Subcutaneous adipose tissue (tissue), 4 donors: ENCODE results near the gene OR52N5. TPM values are rescaled to one million over a fixed set of nuclear protein-coding genes. Genes with fewer than 3 reads are reported as not detected.

Source experiments
- CTCF ChIP-seq: fragments of 450-650 bp; IDR thresholded peaks from one replicate; pipeline ENCODE4 v1.5.1; 2016; ENCODE audit warnings: low read depth, mild to moderate bottlenecking, control low read depth, antibody characterized with exemption, moderate library complexity
- total RNA-seq, 4 donors: library from RNA; depleted of rRNA; stranded (reverse); fragments of >200 nt; gene quantifications; one replicate each; pipeline ENCODE4 v1.1.0, GENCODE V29; 2016

Gene OR52N5
- total RNA-seq, 4 donors from 2014 or later = 0.33 to 0.44 TPM; not detected in 2

DNA sequence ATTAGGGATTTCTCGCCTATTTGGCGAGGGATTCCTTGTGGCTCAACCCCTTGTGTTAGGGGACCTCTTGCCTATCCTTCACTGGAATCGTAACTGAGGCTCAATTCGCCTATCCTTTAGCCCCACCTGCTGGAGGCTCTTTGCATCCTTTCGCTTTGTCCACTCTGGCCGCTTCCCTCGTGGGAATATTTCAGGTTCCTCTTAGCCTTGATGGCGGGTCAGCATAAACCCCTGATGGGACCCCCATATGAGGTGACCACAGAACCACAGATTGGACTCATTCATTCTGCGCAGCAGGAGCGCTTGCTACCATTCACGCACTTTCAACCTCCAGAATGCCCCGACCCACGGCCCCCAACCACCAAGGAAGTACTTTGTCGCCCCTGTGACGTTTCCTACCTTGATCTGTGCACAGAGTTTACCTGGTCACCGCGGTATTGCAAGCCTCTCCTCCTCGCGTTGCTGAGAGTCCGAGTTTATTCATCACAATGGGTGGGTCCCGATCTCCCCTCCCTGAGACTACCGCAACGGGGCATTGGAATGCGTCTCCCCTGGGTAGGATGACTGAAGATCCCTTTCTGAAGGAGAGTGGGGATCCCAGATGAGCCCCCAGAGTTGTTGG, 25.5 kb upstream of the OR52N5 start, which contains the start of gene OR52N2:
TSS of gene OR52N2 (plus strand) at position 425 of the 622 bp plus-strand sequence. CDS start 11,412 bp downstream, outside the sequence.
- TF ChIP-seq CTCF = no peak

DNA sequence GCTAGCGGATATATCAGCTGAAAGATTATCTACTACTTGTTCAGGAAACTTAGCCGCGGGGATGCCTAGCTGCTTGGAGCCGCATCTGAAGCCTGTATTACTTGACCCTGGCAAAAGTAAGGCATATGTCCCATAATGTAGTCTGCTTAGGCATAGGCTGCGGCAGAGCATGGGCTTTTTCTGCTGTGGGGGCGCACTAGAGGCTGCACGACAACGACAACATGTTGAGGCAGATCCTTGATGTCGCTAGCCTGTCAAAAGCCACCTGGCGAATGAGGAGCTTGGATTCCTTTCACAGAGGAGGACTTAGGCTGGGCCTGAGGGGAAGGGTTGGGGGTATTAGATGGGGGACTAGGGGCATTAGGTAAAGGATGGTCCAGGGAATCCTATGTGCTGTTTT, 24.4 kb upstream of the OR52N5 start:
- no peak for TF ChIP-seq CTCF

DNA sequence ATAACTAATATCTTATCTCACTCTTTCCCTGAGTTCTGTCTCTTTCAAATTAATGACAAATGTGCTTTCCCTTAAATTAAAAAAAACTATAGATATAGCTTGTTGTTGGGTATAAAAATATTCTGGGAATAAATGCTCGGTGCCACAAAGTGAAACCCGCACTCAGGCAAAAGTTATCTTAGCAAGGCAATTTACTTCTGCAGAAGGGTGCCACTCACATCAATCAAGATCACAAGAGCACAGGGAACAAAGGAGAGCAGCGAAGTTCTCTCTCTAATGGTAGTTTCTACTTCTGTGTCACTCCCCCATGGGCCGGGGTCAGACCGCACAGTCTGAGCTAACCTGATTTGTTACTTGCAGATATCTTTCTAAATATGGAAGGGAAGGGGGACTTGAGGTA, 20.8 kb upstream of the OR52N5 start:
- TF ChIP-seq CTCF = no peak

DNA sequence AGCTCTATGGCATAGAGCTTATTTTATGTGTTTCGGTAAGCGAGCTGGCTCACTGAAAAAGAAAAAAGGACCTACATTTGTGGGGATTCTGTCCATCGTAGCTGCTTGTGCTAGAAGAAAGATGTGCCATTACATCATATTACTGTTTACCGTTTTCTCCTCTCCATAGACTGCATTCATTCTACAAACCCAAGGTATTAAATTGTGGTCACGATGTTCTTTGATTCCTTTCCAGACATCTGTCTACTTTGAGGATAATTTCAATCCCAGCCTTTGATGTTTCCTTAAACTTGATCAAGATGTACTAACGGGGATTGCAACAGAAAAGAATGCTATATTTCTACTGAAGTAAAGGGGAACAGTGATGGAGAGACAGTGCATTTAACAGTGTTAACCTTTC, 13.4 kb upstream of the OR52N5 start:
- TF ChIP-seq CTCF = no peak

DNA sequence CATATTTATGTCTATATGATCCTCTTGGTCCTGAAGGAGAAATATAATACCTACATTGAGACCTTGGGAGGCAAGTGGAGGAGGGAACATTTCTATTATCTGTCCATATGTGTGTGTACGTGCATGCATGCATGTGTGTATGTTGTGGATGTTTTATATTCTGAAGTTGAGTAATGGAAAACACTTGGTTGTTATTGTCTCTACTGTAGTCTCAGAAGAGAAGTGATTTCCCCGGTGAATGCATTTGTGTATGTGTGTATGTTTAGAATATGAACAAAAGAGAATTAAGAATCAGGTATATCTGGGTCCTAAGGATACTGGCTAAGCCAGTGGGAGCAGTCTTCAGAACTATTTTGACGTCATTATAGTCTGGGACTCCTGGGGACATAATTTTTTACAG, 8.0 kb upstream of the OR52N5 start, which contains the start of gene OR52N1:
TSS of gene OR52N1 (minus strand) at position 101 of the 400 bp plus-strand sequence. CDS start 2,449 bp downstream, outside the sequence.
- TF ChIP-seq CTCF = no peak

GRCh38 chr11:5767056-5767455, 16.1 kb downstream of the OR52N5 start:
- no peak for TF ChIP-seq CTCF

DNA sequence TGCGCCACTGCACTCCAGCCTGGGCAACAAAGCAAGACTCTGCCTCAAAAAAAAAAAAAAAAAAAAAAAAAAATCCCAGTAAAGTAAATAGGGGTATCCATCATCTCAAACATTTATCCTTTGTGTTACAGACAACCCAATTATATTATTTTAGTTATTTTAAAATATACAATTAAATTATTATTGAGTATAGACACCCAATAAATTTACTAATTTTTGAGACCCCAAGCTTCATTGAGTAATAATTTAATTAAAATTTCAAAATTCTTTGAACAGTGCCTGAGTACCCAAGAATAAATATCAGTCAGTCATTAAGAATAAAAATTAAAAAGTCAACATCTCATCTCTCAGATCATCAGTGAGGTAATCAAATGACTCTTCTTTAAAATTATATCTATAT, 29.2 kb downstream of the OR52N5 start, which contains the start of gene OR52N4:
TSS of gene OR52N4 (plus strand) at position 301 of the 400 bp plus-strand sequence. CDS start 498 bp downstream, outside the sequence.
- no peak for TF ChIP-seq CTCF
